HepG2 (cell line): Measurements from ENCODE around the gene BRSK2. TPM values are rescaled to one million over a fixed set of nuclear protein-coding genes. Genes with fewer than 3 reads are reported as not detected.

ENCODE experiments used
- ATAC-seq: fragments of 200-7000 bp; cut with Tn5 transposase; 3 replicates; pipeline ENCODE4 v1.9.1; 2020; ENCODE audit warnings: mild to moderate bottlenecking, moderate library complexity
- BruUV-seq: library from RNA; stranded (reverse); fragments of 400-500 nt; replicated peaks from 2 replicates; lab custom pipeline; 2021; lab: Mats Ljungman, UMichigan
- CTCF ChIA-PET: fragments of 300-600 bp; formaldehyde crosslinking; extraction: SDS; loops from one replicate; lab custom pipeline; 2021; ENCODE audit warnings: low total read pairs, inconsistent platforms, low intra/inter-chr PET ratio; lab: Yijun Ruan, JAX
- POLR2A ChIA-PET: fragments of 350-600 bp; sonication (Branson Sonifier 250); formaldehyde crosslinking; loops from one replicate; lab custom pipeline; 2020; ENCODE audit warnings: antibody characterized with exemption, inconsistent platforms; lab: Yijun Ruan, JAX
- DNase-seq: peaks from one replicate; pipeline ENCODE4 v3.0.0-alpha.2; 2015; ENCODE audit warnings: low spot score
- FAIRE-seq: peaks from 3 replicates; lab custom pipeline; 2011; peaks lifted over from hg19 to GRCh38; lab: Jason Lieb, UNC
- H2AFZ ChIP-seq: one replicate; pipeline ENCODE4 v1.6.1; 2011; ENCODE audit warnings: low read length, inconsistent platforms
- H3K27ac ChIP-seq: fragments of 300-600 bp; 3 replicates; pipeline ENCODE4 v1.8.0; 2011; ENCODE audit warnings: mixed run types, mild to moderate bottlenecking, mixed read lengths, low read length, inconsistent platforms; ENCODE audit not compliant: insufficient read depth; ENCODE audit errors: extremely low read length
- H3K27me3 ChIP-seq, 2 experiments: fragments of 200-600 bp in 1 of 2; 2 replicates in 1 of 2; 3 replicates in 1 of 2; pipeline versions ENCODE4 v1.6.0 to v1.8.0; 2011; ENCODE audit warnings: low read length in 2 of 2, mild to moderate bottlenecking in 2 of 2, moderate library complexity in 2 of 2, inconsistent platforms in 1 of 2; ENCODE audit not compliant: insufficient read depth in 2 of 2, control insufficient read depth in 1 of 2
- H3K36me3 ChIP-seq, 2 experiments: fragments of 200-600 bp in 1 of 2; replicated peaks in 1 of 2; 2 replicates in 1 of 2; 3 replicates in 1 of 2; pipeline versions ENCODE4 v1.5.1 to v1.8.0; 2011; ENCODE audit warnings: low read length in 2 of 2, inconsistent platforms in 1 of 2; ENCODE audit not compliant: insufficient read depth in 2 of 2, control insufficient read depth in 1 of 2
- H3K4me1 ChIP-seq: 2 replicates; pipeline ENCODE4 v1.5.1; 2012; ENCODE audit warnings: low read length, inconsistent platforms; ENCODE audit not compliant: insufficient read depth
- H3K4me2 ChIP-seq: 2 replicates; pipeline ENCODE4 v1.6.0; 2011; ENCODE audit warnings: low read depth, low read length, inconsistent platforms
- H3K4me3 ChIP-seq, 3 experiments: fragments of 200-600 bp in 1 of 3; sonication (generic), shearing (Covaris generic) in 1 of 3; replicated peaks in 1 of 3; 2 replicates each; pipeline ENCODE4 v1.5.1; 2011 to 2016; ENCODE audit warnings: low read length in 3 of 3, inconsistent platforms in 2 of 3, low read depth in 2 of 3, mild to moderate bottlenecking in 2 of 3, control low read depth in 1 of 3, mixed read lengths in 1 of 3; ENCODE audit not compliant: insufficient read depth in 1 of 3
- H3K79me2 ChIP-seq: one replicate; pipeline ENCODE4 v1.6.1; 2011; ENCODE audit warnings: low read length, inconsistent platforms; ENCODE audit not compliant: insufficient read depth
- H3K9ac ChIP-seq: 2 replicates; pipeline ENCODE4 v1.6.0; 2011; ENCODE audit warnings: mild to moderate bottlenecking, low read depth, low read length, inconsistent platforms; ENCODE audit not compliant: insufficient read depth
- H3K9me3 ChIP-seq: 2 replicates; pipeline ENCODE4 v1.5.1; 2012; ENCODE audit warnings: mild to moderate bottlenecking, low read length
- H4K20me1 ChIP-seq: 2 replicates; pipeline ENCODE4 v1.6.0; 2011; ENCODE audit warnings: inconsistent platforms, mild to moderate bottlenecking, low read length, moderate library complexity; ENCODE audit not compliant: insufficient read depth
- CBFB ChIP-seq: sonication (generic); formaldehyde crosslinking; IDR thresholded peaks from 2 replicates; pipeline ENCODE4 v1.4.0; 2020; ENCODE audit warnings: missing genetic modification reagents
- CEBPG ChIP-seq: IDR thresholded peaks from 2 replicates; pipeline ENCODE4 v1.6.1; 2016
- ELF4 ChIP-seq: sonication (generic); formaldehyde crosslinking; IDR thresholded peaks from 2 replicates; pipeline ENCODE4 v1.5.0; 2020; ENCODE audit warnings: missing genetic modification reagents, mild to moderate bottlenecking, moderate library complexity, borderline replicate concordance
- GMEB1 ChIP-seq: sonication (generic); formaldehyde crosslinking; IDR thresholded peaks from 2 replicates; pipeline ENCODE4 v1.5.1; 2020; ENCODE audit warnings: missing genetic modification reagents, mild to moderate bottlenecking, borderline replicate concordance
- MTF1 ChIP-seq: sonication (generic); formaldehyde crosslinking; IDR thresholded peaks from 2 replicates; pipeline ENCODE4 v1.5.0; 2020; ENCODE audit warnings: missing genetic modification reagents
- MZF1 ChIP-seq: sonication (generic); formaldehyde crosslinking; IDR thresholded peaks from 2 replicates; pipeline ENCODE4 v1.8.1; 2023; ENCODE audit warnings: mild to moderate bottlenecking, missing genetic modification reagents, borderline replicate concordance
- SP2 ChIP-seq: sonication (generic); formaldehyde crosslinking; IDR thresholded peaks from 2 replicates; pipeline ENCODE4 v1.5.1; 2020; ENCODE audit warnings: mild to moderate bottlenecking, missing genetic modification reagents
- ZFP1 ChIP-seq: IDR thresholded peaks from 2 replicates; pipeline ENCODE4 v1.6.1; 2016
- ZMAT5 ChIP-seq: sonication (generic); formaldehyde crosslinking; IDR thresholded peaks from 2 replicates; pipeline ENCODE4 v1.5.0; 2020; ENCODE audit warnings: mild to moderate bottlenecking, low read depth, missing genetic modification reagents, borderline replicate concordance
- ZNF10 ChIP-seq: sonication (generic); formaldehyde crosslinking; IDR thresholded peaks from 2 replicates; pipeline ENCODE4 v1.4.0; 2020; ENCODE audit warnings: mild to moderate bottlenecking, low read depth, missing genetic modification reagents, borderline replicate concordance
- ZNF33B ChIP-seq: sonication (generic); formaldehyde crosslinking; IDR thresholded peaks from 2 replicates; pipeline ENCODE4 v1.5.1; 2020; ENCODE audit warnings: mild to moderate bottlenecking, missing genetic modification reagents
- WGBS: methylation state at CpG from one replicate; pipeline ENCODE4 v1.1.6; 2017; ENCODE audit warnings: low lambda C conversion rate; 5-methylcytosine and 5-hydroxymethylcytosine counted together
- in situ Hi-C: cut with HindIII; loops from 2 replicates; pipeline ENCODE4 v1.10.0; 2017; ENCODE audit warnings: low pct_unique_long_range_greater_than_20kb; ENCODE audit not compliant: extremely low pct_ligation_motif_present
- intact Hi-C: fragments of 100-400 bp; cut with micrococcal nuclease; formaldehyde crosslinking; loops from one replicate; pipeline ENCODE4 v1.10.0; 2022; ENCODE audit not compliant: unreplicated experiment
- polyA plus RNA-seq, 8 experiments: library from polyadenylated mRNA; depleted of rRNA in 3 of 8; stranded (reverse) in 7 of 8; unstranded in 1 of 8; fragments of >200 nt; fragmentation: Illumina TruSeq in 4 of 8; extraction: Trizol in 4 of 8; gene quantifications; 2 replicates each; pipeline versions ENCODE4 v1.2.1 to v1.2.3, GENCODE V29; 2011 to 2016; ENCODE audit warnings: low read depth in 4 of 8, missing spikeins in 1 of 8, mixed read lengths in 1 of 8; ENCODE audit not compliant: insufficient read depth in 1 of 8
- total RNA-seq, 5 experiments: library from RNA; depleted of rRNA; stranded (reverse); fragments of >200 nt; fragmentation: Illumina TruSeq; extraction: Trizol; gene quantifications; 2 replicates each; pipeline ENCODE4 v1.2.3, GENCODE V29; 2016; ENCODE audit warnings: low read depth in 1 of 5
- TF ChIP-seq, protein P1 (sequence below): IDR thresholded peaks from 2 replicates; pipeline ENCODE4 v1.6.1; 2016
- TF ChIP-seq, protein P2 (sequence below): IDR thresholded peaks from 2 replicates; pipeline ENCODE4 v1.6.1; 2018; ENCODE audit warnings: missing genetic modification reagents, mild to moderate bottlenecking, missing compliant biosample characterization

Gene BRSK2
- total and polyA plus RNA-seq, 2 of the 13 experiments (the other 11 are each of a cell fraction or from before 2014, with no cell fraction given) = 0.74 to 1.1 TPM

- H2AFZ ChIP-seq = no peak overlapping the region
- no peak for ATAC-seq
- no peak overlapping the region for H3K4me3 ChIP-seq
- no peak for DNase-seq
- CTCF ChIA-PET = no interaction called here
- intact Hi-C loops = no loop called here
- H4K20me1 ChIP-seq = no peaks in the 10 kb centered on the region
- H3K27me3 ChIP-seq = no peaks in the 10 kb centered on the region
- BruUV-seq = no TSS peak
- FAIRE-seq = no peak
- H3K4me1 ChIP-seq = no peaks in the 10 kb centered on the region
- no peak overlapping the region for H3K4me2 ChIP-seq
- peaks cover 7% of the 10 kb centered on the region; the same call in 1 of the 2 replicates for H3K9me3 ChIP-seq
- no peak for TF ChIP-seq ZMAT5 (CRISPR knock-in tag)
- TF ChIP-seq ELF4 (CRISPR knock-in tag) = no peak
- TF ChIP-seq SP2 (CRISPR knock-in tag) = no peak
- H3K36me3 ChIP-seq = peaks cover 0 to 2% of the 10 kb centered on the region in 2 experiments; a peak in 1 of 5 replicates
- WGBS = 62% methylated on average over 15 of the region's 16 CpGs
- no peak overlapping the region for H3K9ac ChIP-seq
- no peaks in the 10 kb centered on the region for H3K79me2 ChIP-seq
- H3K27ac ChIP-seq = no peak overlapping the region
- POLR2A ChIA-PET = no interaction called here
- in situ Hi-C loops = no loop called here
These were observed 77.0 kb downstream of the BRSK2 start for GRCh38 chr11:1466784-1467183.

GRCh38 chr11:1467270-1467669, 77.5 kb downstream of the BRSK2 start:
- FAIRE-seq = no peak
- ChIA-PET POLR2A (no interaction called here), CTCF (no interaction called here)
- no peak overlapping the region for H3K9ac ChIP-seq
- intact Hi-C loops = no loop called here
- no peaks in the 10 kb centered on the region for H3K27me3 ChIP-seq
- ATAC-seq = no peak
- no peak overlapping the region for H3K4me2 ChIP-seq
- no peak overlapping the region for H3K27ac ChIP-seq
- H3K4me1 ChIP-seq = no peaks in the 10 kb centered on the region
- H3K9me3 ChIP-seq = peaks cover 7% of the 10 kb centered on the region; the same call in 1 of the 2 replicates
- H4K20me1 ChIP-seq = no peaks in the 10 kb centered on the region
- DNase-seq = no peak
- H2AFZ ChIP-seq = no peak overlapping the region
- 72% methylated on average over 9 of the region's 9 CpGs for WGBS
- H3K79me2 ChIP-seq = no peaks in the 10 kb centered on the region
- H3K36me3 ChIP-seq = peaks cover 0 to 2% of the 10 kb centered on the region in 2 experiments; a peak in 1 of 5 replicates
- BruUV-seq = no TSS peak
- no peak overlapping the region for H3K4me3 ChIP-seq
- in situ Hi-C loops = no loop called here
- TF ChIP-seq, protein P1, sequence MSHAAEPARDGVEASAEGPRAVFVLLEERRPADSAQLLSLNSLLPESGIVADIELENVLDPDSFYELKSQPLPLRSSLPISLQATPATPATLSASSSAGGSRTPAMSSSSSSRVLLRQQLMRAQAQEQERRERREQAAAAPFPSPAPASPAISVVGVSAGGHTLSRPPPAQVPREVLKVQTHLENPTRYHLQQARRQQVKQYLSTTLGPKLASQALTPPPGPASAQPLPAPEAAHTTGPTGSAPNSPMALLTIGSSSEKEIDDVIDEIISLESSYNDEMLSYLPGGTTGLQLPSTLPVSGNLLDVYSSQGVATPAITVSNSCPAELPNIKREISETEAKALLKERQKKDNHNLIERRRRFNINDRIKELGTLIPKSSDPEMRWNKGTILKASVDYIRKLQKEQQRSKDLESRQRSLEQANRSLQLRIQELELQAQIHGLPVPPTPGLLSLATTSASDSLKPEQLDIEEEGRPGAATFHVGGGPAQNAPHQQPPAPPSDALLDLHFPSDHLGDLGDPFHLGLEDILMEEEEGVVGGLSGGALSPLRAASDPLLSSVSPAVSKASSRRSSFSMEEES = no peak
- no peak for TF ChIP-seq CEBPG (CRISPR knock-in tag)
- no peak for TF ChIP-seq ZNF10 (CRISPR knock-in tag)
- TF ChIP-seq GMEB1 = no peak
- no peak for TF ChIP-seq MZF1 (CRISPR knock-in tag)
- no peak for TF ChIP-seq ZFP1 (CRISPR knock-in tag)
- TF ChIP-seq, protein P2, sequence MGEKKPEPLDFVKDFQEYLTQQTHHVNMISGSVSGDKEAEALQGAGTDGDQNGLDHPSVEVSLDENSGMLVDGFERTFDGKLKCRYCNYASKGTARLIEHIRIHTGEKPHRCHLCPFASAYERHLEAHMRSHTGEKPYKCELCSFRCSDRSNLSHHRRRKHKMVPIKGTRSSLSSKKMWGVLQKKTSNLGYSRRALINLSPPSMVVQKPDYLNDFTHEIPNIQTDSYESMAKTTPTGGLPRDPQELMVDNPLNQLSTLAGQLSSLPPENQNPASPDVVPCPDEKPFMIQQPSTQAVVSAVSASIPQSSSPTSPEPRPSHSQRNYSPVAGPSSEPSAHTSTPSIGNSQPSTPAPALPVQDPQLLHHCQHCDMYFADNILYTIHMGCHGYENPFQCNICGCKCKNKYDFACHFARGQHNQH (CRISPR knock-in tag) = no peak
- no peak for TF ChIP-seq CBFB (CRISPR knock-in tag)
- TF ChIP-seq MTF1 (CRISPR knock-in tag) = no peak
- no peak for TF ChIP-seq ZNF33B
